NCI-H146 treated with DMSO at 0.1 percent for 48 hours (cell line): Measurements from ENCODE around the gene CPB1.

ENCODE experiments used
- DNase-seq: peaks from one replicate; lab custom pipeline; 2025; ENCODE audit not compliant: unreplicated experiment; lab: John Stamatoyannopoulos, UW

CPB1 gene

DNA sequence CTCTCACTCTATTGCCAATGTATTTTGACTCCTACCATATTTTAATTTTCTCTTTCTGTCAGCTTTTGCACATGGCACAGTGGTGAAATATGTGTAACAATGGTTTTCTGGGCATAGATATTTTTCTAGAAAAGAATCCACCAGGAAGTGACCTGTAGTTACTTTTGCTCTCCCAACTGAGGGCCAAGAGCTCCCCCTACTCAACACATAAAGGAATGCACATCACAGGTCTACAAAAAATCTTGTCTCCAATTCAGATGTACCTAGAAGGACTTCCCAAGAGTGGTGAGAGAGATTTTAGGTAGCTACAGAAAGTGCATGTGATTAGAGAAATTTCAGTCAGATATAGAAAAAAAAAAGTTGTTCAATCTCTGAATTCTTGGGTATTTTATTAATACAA is 53.1 kb downstream of the CPB1 start:
- peak; percentile 19 for DNase-seq

DNA sequence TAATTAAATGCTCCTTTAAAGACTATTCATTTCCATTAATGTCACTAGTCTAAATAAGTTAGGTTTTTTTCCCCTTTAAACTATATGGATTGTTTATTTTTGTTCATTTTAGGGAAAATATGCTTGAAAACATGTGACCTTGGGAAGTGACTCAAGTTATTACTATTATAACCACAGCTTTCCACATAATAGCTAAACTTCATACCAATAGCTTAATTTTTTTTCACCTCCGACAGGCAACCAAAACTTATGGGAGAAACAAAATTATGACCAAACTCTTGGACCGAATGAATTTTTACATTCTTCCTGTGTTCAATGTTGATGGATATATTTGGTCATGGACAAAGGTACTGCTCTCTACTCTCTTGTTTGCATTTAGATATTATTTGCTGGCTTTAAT is 53.7 kb downstream of the CPB1 start:
- DNase-seq: no peak

DNA sequence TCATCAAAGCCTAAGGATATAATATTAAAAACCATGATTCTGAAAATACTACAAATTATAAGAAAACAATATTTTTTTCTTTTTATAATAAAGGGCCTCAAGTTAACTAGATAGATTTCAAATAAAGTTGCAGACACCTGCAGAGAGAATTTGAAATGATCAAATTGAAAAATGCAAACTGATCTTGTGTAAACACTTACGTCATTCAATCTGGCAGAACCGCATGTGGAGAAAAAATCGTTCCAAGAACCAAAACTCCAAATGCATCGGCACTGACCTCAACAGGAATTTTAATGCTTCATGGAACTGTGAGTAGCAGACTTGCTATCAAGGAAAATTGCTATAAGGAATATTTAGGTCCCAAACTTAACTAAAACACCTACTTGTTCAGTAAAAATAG is 54.7 kb downstream of the CPB1 start:
- DNase-seq: peak; percentile 27

DNA sequence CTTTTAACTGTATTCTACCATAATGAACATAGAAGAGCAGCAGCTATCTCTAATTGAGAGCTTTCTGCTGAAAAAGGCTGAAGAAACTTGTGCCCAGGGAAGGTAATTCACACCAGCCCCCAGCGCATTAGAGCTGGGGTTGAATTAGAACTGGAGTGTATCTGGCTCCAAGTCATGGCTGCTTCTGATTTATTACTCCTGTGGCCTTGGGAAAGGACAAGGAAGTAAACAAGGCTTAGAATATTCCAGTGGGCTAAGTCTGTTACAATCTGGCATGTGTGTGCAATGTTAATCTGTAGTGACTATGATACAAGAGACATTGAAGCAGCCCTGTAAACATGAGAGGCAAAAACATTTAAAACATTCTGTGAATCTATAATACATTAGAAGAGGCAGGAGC is 55.6 kb downstream of the CPB1 start:
- no peak for DNase-seq

DNA sequence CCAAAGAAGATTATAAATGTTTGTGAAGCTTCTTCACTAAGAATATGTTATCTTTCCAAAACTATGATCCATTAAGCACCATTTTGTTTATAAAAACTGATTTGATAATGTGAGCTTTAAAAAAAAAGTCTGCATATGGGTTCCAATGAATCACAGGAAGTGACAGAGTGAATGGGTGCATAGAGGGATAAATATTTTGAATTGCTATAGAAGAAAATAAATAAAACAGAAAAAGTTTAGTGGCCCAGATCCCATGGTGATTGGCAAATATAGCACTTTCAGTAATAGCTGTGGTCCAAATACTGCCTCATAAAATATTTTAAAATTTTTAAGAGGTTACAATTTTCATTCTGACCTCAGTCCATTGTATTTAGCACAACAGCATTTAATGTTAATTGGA is 56.6 kb downstream of the CPB1 start:
- DNase-seq: no peak

DNA sequence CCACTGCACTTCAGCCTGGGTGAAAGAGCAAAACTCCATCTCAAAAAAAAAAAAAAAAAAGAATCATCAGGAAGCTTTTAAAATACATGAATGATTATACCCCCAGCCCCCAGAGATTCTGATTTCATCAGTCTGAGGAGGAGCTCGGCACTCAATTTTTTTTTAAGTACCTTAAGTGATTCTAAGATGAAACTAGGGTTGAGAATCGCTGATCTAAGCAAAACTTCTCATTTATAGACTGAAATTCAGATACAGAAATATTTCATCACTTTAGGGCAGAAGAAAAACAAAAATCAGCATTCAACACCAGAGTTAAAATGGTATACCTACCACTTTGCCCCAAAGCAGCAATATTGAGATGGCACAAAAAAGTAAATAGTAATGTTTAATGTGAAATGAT is 62.2 kb downstream of the CPB1 start:
- no peak for DNase-seq

DNA sequence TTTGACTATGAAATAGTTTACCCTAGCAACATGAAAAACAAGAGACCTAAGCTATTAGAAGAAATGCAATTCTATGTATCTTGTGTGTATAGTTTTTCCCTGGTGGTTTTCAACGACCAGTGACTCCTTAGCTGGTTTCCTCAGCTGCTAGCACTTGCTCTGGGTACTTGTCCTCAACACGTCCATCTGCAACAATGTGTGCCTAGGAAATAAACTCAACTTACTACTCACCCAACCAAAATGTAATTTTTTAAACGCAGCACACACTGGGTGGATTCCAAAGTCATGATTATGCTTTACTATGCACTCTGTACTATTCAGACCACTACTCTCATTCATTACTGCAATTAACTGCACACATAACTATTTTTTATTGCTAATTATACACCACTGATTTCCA is 68.5 kb downstream of the CPB1 start:
- no peak for DNase-seq

DNA sequence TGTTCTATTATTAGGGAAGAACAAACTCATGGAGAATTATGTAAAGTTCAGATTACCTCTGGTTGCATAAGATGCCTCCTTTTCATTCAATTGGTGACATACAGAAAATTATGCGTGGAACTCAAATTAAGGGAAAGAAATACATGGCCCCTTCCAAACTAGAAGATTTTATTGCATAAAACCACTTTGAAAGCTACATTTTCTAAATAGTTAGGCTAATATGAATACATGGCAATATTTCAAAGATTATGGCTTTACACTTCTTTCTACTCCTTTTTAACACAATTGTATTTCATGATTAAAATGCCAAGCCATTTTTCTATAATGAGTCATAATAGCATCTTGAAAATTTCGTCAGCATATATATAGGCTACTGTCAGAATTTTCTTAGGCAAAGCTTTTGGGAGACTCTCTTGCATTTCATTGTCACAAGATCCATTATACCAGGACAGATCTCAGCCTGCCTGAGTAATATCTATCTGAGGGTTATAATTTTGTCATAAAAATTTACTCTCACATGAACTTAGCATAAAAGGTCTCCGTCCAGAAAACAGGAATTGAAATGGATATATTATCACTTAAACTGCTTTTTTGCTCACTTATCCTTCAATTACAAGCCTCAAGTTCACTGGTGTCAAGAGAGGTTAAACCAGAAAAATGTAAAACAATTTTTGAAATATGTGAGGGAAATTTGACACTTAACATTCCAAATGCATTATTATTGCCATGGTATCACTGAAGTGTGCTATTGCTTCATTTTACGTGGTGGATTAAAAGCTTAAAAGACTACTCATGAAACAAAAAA is 74.6 kb downstream of the CPB1 start:
- no peak for DNase-seq

DNA sequence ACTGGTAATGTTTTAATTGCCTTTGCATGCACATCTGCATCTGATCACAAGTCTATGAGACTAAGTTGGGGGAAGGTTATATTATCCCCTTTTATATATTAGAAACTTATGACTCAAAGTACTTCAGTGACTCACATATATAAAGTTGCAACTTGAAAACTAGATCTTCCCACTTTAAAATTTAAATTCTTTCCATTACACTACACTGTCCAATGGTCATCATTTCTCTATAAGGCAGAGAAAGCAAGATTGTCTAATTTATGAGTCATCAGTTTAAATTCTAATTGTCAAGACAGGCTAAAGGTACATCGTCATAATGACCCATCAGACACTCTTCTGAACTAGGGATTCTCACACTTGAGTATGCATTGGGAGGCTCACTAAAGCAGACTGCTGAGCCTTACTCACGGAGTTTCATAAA is 75.4 kb downstream of the CPB1 start:
- no peak for DNase-seq

DNA sequence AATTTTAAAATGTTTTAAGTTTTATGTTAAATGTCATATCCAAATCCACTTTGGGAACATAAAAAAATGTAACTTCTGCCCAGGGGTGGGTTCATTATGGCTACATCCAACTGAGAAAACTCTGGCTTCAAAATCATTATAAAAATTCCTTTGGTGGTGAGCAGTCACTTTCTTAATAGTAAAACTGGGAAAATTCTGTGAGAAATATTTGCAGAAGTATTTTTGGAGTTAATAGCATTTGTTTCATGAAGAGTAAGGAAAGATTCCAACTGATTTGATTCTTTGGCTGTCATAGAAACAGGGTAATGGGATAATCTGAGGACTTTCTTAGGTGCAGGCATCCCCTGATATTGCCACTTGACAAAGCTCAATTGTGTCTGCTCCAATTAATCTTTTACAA is 76.3 kb downstream of the CPB1 start:
- DNase-seq: no peak

DNA sequence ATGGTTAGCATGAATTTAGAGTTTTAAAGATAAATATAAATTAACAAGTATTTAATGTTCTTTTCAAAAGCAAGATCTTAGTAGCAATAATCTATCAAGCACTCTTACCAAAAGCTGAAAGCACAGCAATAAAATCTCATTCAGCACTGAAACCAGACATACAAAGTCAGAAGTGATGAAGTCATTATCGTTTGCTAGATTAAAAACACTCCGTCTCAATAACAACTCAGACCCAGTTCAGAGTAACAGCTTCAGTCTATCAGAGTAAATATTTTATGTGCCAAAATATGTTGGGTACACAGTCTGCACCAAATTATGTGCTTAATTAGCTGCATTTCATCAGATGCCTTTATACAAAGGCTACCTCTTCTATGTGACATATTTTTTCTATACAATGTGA is 79.1 kb downstream of the CPB1 start:
- DNase-seq: no peak
